Type B pancreatic cell (in vitro differentiated cells): ENCODE data around the gene CASTOR1. TPM values are rescaled to one million over a fixed set of nuclear protein-coding genes. Genes with fewer than 3 reads are reported as not detected.
A peak's percentile ranks its signal among the peaks of the same experiment; 100 is the strongest.

Experiments used
- DNase-seq: peaks from one replicate; pipeline ENCODE4 v3.0.0; 2021; ENCODE audit warnings: mixed read lengths; ENCODE audit not compliant: unreplicated experiment; ENCODE audit errors: extremely low spot score
- H3K27ac Mint-ChIP-seq: 2 replicates; pipeline ENCODE4 v1.8.0; 2021; ENCODE audit warnings: mild to moderate bottlenecking, mixed read lengths
- H3K27me3 Mint-ChIP-seq: 2 replicates; pipeline ENCODE4 v1.8.0; 2021; ENCODE audit warnings: mixed read lengths
- H3K36me3 Mint-ChIP-seq: 2 replicates; pipeline ENCODE4 v1.8.0; 2021; ENCODE audit warnings: mixed read lengths
- H3K4me1 Mint-ChIP-seq: one replicate; pipeline ENCODE4 v1.8.0; 2021; ENCODE audit warnings: mixed read lengths; ENCODE audit not compliant: unreplicated experiment
- H3K4me3 Mint-ChIP-seq: 2 replicates; pipeline ENCODE4 v1.8.0; 2021; ENCODE audit warnings: mild to moderate bottlenecking, mixed read lengths
- H3K9me3 Mint-ChIP-seq: 2 replicates; pipeline ENCODE4 v1.8.0; 2021; ENCODE audit warnings: mixed read lengths
- CTCF ChIP-seq: fragments of 200-600 bp; sonication (generic); conservative IDR thresholded peaks from 2 replicates; pipeline ENCODE4 v1.5.0; 2021; ENCODE audit warnings: antibody characterized with exemption, mild to moderate bottlenecking
- total RNA-seq: library from RNA; stranded (reverse); gene quantifications from 2 replicates; pipeline ENCODE4 v1.2.1, GENCODE V29; 2021; ENCODE audit warnings: low replicate concordance

The CASTOR1 gene
- total RNA-seq, 1 donor from 2014 or later: 11.4 TPM

DNA sequence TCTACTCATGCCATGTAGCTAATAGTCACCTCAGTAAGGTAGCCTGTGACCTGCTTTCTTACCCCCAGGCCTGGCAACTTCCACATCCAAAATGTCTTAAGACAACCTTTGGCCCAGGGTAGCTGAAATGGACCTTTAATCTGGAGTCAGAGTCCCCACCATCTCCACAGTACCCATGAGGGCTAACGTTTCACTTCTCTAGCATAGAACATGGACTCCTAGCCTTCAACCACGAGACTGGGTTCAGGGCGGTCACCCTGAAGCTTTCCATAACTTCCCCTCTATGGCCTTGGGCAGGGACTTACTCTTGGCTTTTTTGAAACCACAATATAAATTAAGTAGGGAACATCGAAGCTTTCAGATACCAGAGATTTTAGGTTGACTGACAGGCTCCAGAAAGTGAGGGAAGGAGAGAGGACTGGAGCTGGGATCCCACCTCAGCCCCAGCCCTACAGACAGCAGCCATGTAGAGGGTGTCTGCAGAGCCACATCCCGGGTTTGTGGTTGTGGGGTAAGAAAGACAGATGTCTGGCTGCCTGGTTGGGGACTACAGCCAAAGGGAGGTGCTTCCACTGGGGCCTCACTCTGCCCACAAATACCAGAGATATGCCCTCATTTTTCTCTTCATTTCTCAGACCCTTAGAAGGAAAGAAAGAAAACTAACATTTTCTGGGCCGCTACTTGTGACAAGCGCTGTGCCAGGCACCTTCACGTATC lies 34.9 kb upstream of the CASTOR1 start:
- Mint-ChIP-seq H3K36me3 (peaks cover 2% of the 10 kb centered on the region), H3K4me1 (peaks cover 25% of the 10 kb centered on the region), H3K27ac (peak overlapping the region; percentile 72), H3K27me3 (no peaks in the 10 kb centered on the region), H3K4me3 (peak overlapping the region; percentile 89), H3K9me3 (no peaks in the 10 kb centered on the region)
- no peak for DNase-seq
- TF ChIP-seq CTCF: no peak

DNA sequence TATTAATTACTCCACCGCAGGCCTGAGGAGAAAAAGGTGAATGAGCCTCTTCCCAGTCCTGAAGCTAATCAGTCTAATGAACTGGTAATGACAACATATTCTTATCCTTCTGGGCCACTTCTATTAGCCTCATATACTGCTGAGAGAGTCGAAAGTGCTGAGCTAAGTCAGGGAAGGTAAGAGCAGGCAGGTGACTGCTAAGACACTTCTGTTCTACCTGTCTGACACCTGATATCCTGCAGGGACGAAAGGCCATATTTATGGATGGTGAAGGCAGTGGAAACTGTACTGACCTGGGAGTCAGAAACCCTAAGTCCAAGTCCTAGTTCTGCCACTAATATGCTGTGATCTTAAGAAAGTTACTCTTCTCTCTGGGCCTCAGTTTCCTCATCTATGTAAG lies 33.9 kb upstream of the CASTOR1 start:
- TF ChIP-seq CTCF: no peak
- no peak overlapping the region for H3K4me3 Mint-ChIP-seq
- H3K4me1 Mint-ChIP-seq: peaks cover 31% of the 10 kb centered on the region
- H3K27me3 Mint-ChIP-seq: no peaks in the 10 kb centered on the region
- DNase-seq: no peak
- peaks cover 9% of the 10 kb centered on the region for H3K36me3 Mint-ChIP-seq
- H3K27ac Mint-ChIP-seq: no peak overlapping the region
- H3K9me3 Mint-ChIP-seq: peaks cover 5% of the 10 kb centered on the region

- Mint-ChIP-seq H3K4me3 (no peak overlapping the region), H3K27me3 (no peaks in the 10 kb centered on the region), H3K27ac (no peak overlapping the region), H3K4me1 (peaks cover 23% of the 10 kb centered on the region), H3K36me3 (peaks cover 9% of the 10 kb centered on the region), H3K9me3 (peaks cover 5% of the 10 kb centered on the region)
- DNase-seq: no peak
- TF ChIP-seq CTCF: no peak
Measured at GRCh38 chr22:30321461-30321860, 32.2 kb upstream of the CASTOR1 start.

DNA sequence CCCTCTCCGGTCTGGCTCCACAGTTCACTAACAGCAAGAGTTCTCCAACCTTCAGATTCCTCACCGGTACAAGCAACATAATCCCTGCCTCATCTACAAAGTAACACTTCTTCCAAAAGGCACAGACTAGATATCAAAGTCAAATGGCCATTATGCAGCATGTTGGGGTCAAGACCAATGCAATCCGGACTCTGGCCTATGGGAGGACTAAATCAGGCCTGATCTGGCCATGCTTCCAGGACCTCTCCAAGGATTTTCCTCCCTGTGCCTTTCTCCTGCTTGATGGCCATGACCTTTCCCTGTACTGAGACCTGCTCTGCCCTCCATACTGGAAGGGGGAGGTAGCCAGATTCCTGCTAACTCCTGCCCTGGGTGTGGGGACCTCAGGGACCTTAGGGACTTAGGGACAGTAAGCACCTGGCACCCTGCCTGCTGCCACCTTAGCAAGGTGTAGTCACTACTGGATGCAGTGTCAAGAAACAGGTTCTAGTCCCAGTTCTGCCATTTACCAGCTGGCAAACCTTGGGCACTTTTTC lies 30.8 kb upstream of the CASTOR1 start:
- peaks cover 5% of the 10 kb centered on the region for H3K9me3 Mint-ChIP-seq
- no peak overlapping the region for H3K4me3 Mint-ChIP-seq
- no peak for TF ChIP-seq CTCF

GRCh38 chr22:30318799-30319419 lies 29.6 kb upstream of the CASTOR1 start:
- H3K4me1 Mint-ChIP-seq: peaks cover 15% of the 10 kb centered on the region
- peaks cover 5% of the 10 kb centered on the region for H3K9me3 Mint-ChIP-seq
- DNase-seq: no peak
- peaks cover 9% of the 10 kb centered on the region for H3K36me3 Mint-ChIP-seq
- peak overlapping the region; percentile 96 for H3K27ac Mint-ChIP-seq
- peak overlapping the region; percentile 76 for H3K4me3 Mint-ChIP-seq
- H3K27me3 Mint-ChIP-seq: no peaks in the 10 kb centered on the region
- TF ChIP-seq CTCF: no peak

More for the DNA sequence above, 30.8 kb upstream of the CASTOR1 start:
- no peak for DNase-seq
- H3K27me3 Mint-ChIP-seq: no peaks in the 10 kb centered on the region
- H3K27ac Mint-ChIP-seq: peak overlapping the region; percentile 96
- peaks cover 9% of the 10 kb centered on the region for H3K36me3 Mint-ChIP-seq
- peaks cover 16% of the 10 kb centered on the region for H3K4me1 Mint-ChIP-seq
